Breast epithelium (tissue), 4 donors: ENCODE data around the gene CENPP. TPM values are rescaled to one million over a fixed set of nuclear protein-coding genes. Genes with fewer than 3 reads are reported as not detected.

Experiments used
- DNase-seq, 2 donors: peaks; one replicate each; pipeline ENCODE4 v3.0.0-alpha.2; 2019; ENCODE audit warnings: low spot score in 2 of 2
- H3K27ac ChIP-seq, 2 donors: fragments of 200-600 bp; sonication (generic) in 1 of 2; one replicate each; pipeline ENCODE4 v1.5.1; 2016 to 2019; ENCODE audit warnings: mild to moderate bottlenecking in 1 of 2
- H3K27me3 ChIP-seq, 2 donors: fragments of 200-600 bp; sonication (generic) in 1 of 2; one replicate each; pipeline versions ENCODE4 v1.5.1 to v1.6.0; 2017 to 2019; ENCODE audit warnings: control low read depth in 1 of 2, mild to moderate bottlenecking in 1 of 2
- H3K36me3 ChIP-seq: fragments of 200-600 bp; one replicate; pipeline ENCODE4 v1.5.1; 2019
- H3K4me1 ChIP-seq, 2 donors: fragments of 200-600 bp; sonication (generic); one replicate each; pipeline ENCODE4 v1.5.1; 2016 to 2019; ENCODE audit warnings: control low read depth in 1 of 2
- H3K4me3 ChIP-seq, 3 donors: fragments of 200-600 bp; sonication (generic); 1 replicate in 2 of 3; 2 replicates in 1 of 3; pipeline ENCODE4 v1.5.1; 2016 to 2019; ENCODE audit warnings: mild to moderate bottlenecking in 3 of 3, moderate library complexity in 2 of 3
- H3K9me3 ChIP-seq, 2 donors: fragments of 200-600 bp; sonication (generic) in 1 of 2; one replicate each; pipeline ENCODE4 v1.5.1; 2016 to 2019; ENCODE audit warnings: control low read depth in 1 of 2
- POLR2A ChIP-seq: fragments of 450-650 bp; IDR thresholded peaks from one replicate; pipeline ENCODE4 v1.6.1; 2016; ENCODE audit warnings: antibody characterized with exemption, mild to moderate bottlenecking, moderate library complexity
- POLR2AphosphoS5 ChIP-seq, 3 donors: sonication (generic); formaldehyde crosslinking; IDR thresholded peaks; one replicate each; pipeline ENCODE4 v1.6.1; 2017; ENCODE audit warnings: antibody characterized with exemption in 3 of 3
- intact Hi-C: fragments of 100-400 bp; cut with DNase I; formaldehyde crosslinking; loops from one replicate; pipeline ENCODE4 v1.15.1; 2023; ENCODE audit warnings: low total_unique reads
- total RNA-seq, 3 donors: library from RNA; depleted of rRNA; stranded (reverse); fragments of >200 nt; gene quantifications; one replicate each; pipeline ENCODE4 v1.1.0, GENCODE V29; 2016
- TF ChIP-seq, protein P1 (sequence below), 3 donors: fragments of 450-650 bp; IDR thresholded peaks; one replicate each; pipeline ENCODE4 v1.5.1; 2016 to 2017; ENCODE audit warnings: antibody characterized with exemption in 3 of 3, mild to moderate bottlenecking in 3 of 3, moderate library complexity in 3 of 3

Gene CENPP
- total RNA-seq, 3 donors from 2014 or later: 3.9 to 6.1 (median 4.5) TPM

DNA sequence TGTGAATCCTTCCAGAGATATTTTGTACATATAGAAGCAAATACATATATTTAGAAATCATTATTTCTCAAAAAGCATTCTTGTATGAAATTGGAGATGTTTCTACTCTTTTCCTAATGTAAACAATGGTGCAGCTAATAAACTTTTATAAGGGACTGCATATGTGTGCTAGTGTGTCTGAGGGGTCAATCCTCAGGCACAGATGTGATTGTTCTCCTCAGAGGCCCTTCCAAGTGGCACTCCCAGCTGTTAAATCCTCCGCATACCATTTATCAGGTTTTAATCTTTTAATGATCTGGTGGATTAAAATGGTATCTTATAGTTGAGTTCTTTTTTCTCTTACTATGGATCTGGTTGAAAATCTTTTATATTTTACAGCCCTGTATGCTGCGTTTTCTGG is 104.1 kb downstream of the CENPP start:
- TF ChIP-seq POLR2A (no peak), POLR2AphosphoS5 (IDR thresholded peaks at IDR 0.05) (no peak)
- TF ChIP-seq, protein P1, sequence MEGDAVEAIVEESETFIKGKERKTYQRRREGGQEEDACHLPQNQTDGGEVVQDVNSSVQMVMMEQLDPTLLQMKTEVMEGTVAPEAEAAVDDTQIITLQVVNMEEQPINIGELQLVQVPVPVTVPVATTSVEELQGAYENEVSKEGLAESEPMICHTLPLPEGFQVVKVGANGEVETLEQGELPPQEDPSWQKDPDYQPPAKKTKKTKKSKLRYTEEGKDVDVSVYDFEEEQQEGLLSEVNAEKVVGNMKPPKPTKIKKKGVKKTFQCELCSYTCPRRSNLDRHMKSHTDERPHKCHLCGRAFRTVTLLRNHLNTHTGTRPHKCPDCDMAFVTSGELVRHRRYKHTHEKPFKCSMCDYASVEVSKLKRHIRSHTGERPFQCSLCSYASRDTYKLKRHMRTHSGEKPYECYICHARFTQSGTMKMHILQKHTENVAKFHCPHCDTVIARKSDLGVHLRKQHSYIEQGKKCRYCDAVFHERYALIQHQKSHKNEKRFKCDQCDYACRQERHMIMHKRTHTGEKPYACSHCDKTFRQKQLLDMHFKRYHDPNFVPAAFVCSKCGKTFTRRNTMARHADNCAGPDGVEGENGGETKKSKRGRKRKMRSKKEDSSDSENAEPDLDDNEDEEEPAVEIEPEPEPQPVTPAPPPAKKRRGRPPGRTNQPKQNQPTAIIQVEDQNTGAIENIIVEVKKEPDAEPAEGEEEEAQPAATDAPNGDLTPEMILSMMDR (IDR thresholded peaks at IDR 0.05): no peak
- no peaks in the 10 kb centered on the region for H3K4me1 ChIP-seq
- no peaks in the 10 kb centered on the region for H3K36me3 ChIP-seq
- intact Hi-C loops: no loop called here
- H3K9me3 ChIP-seq: no peaks in the 10 kb centered on the region
- no peaks in the 10 kb centered on the region for H3K27me3 ChIP-seq
- no peak overlapping the region for H3K27ac ChIP-seq
- DNase-seq: no peak
- no peak overlapping the region for H3K4me3 ChIP-seq

DNA sequence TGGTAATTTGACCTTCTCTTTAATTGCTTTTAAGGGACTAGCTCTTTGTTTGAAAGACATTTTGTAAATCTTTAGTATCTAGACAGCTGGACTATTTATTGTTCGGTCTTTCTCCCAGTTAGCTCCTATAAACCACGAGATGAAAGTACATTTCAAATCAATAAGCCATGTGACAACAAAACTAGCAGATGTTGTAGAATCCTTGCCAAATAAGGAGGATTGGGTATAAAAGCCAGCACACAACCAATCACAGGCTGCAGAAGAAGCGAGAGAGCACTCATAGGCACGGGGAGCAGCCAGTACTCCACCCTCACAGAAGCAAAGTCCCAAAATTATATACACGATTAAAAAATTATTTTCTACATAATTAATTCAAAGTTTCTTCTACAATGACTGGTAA is 106.6 kb downstream of the CENPP start:
- Histone ChIP-seq H3K27ac (no peak overlapping the region), H3K36me3 (no peaks in the 10 kb centered on the region), H3K4me1 (no peaks in the 10 kb centered on the region), H3K9me3 (no peaks in the 10 kb centered on the region), H3K4me3 (peak overlapping the region in 1 of 3 donors; percentile 35), H3K27me3 (no peaks in the 10 kb centered on the region)
- no peak for DNase-seq
- TF ChIP-seq POLR2A (no peak), POLR2AphosphoS5 (IDR thresholded peaks at IDR 0.05) (no peak)
- TF ChIP-seq, protein P1 (IDR thresholded peaks at IDR 0.05): no peak
- intact Hi-C loops: no loop called here

DNA sequence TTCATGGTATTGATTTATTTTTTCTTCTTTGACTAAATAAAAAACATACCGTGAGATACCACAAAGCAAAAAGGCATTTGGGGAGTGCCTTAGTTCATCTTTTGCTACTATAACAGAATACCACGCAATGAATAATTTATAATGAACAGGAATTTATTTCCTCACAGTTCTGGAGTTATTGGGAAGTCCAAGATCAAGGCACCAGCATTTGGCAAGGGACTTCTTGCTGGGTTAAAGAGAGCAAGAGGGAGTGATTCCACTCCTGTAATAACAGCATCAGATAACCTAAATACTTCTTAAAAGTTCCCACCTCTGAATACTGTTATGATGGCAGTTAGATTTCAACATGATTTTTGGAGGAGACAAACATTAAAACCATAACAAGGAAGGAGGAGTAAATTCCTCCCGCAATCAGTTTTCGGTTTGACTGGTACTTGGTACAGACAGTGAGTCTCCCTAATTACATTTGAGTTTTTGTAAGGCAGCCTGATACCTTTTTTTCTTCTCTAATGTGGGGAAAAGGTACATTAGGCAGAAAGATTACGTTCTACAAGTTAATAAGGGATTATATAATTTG is 107.3 kb downstream of the CENPP start:
- intact Hi-C loops: no loop called here
- Histone ChIP-seq H3K27me3 (no peaks in the 10 kb centered on the region), H3K27ac (no peak overlapping the region), H3K4me3 (no peak overlapping the region), H3K36me3 (no peaks in the 10 kb centered on the region), H3K4me1 (no peaks in the 10 kb centered on the region), H3K9me3 (no peaks in the 10 kb centered on the region)
- no peak for DNase-seq
- TF ChIP-seq POLR2A: no peak
- no peak for TF ChIP-seq POLR2AphosphoS5 (IDR thresholded peaks at IDR 0.05)
- TF ChIP-seq, protein P1 (IDR thresholded peaks at IDR 0.05): no peak

DNA sequence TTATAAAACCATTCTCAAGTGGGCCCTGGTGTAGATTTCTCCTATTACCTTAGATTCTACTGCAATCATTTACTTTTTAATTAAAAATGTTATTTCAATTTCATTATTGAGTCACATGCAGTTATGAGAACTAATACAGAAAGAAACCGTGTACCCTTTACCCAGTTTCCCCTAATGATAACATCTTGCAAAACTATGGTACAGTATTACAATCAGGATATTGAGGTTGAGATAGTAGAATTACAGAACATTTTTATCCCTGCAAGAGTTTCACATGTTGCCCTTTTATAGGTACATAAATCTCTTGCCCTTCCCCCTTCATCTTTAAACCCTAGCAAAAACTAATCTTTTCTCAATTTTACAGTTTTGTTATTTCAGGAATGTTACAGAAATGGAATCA is 109.5 kb downstream of the CENPP start:
- no peaks in the 10 kb centered on the region for H3K9me3 ChIP-seq
- TF ChIP-seq POLR2AphosphoS5 (IDR thresholded peaks at IDR 0.05) (no peak), POLR2A (no peak)
- TF ChIP-seq, protein P1 (IDR thresholded peaks at IDR 0.05): no peak
- no peaks in the 10 kb centered on the region for H3K27me3 ChIP-seq
- DNase-seq: no peak
- no peaks in the 10 kb centered on the region for H3K36me3 ChIP-seq
- intact Hi-C loops: no loop called here
- no peak overlapping the region for H3K4me3 ChIP-seq
- no peak overlapping the region for H3K27ac ChIP-seq
- no peaks in the 10 kb centered on the region for H3K4me1 ChIP-seq

DNA sequence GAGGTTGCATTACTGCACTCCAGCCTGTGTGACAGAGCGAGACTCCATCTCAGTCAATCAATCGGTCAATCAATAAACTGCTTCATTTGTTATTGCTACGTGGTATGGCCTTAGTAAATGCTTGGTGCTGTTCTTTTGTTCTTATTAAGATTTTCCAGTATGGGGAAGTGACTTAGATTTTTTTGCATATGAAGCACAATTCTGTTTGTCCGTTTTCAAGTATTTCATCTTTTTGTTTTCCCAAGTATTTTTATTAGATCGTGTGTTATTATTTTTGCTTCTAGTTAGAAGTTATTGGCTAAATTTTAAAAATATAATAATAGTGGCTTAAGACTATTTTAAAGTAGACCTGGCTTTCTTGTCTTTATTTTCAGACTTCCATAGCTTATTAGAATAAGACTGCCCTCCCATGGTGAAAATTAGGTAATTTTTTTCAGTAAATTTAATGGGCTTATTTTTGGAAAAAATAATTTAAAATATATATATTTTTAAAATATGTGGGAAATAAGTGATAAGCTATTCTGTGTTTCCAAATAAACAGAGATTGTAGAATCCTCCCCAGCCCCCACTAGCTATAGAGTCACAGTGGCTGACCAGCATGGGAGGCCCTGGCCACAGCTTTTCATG is 113.3 kb downstream of the CENPP start:
- Histone ChIP-seq H3K27ac (no peak overlapping the region), H3K4me1 (no peaks in the 10 kb centered on the region), H3K36me3 (no peaks in the 10 kb centered on the region), H3K9me3 (no peaks in the 10 kb centered on the region), H3K4me3 (no peak overlapping the region), H3K27me3 (no peaks in the 10 kb centered on the region)
- TF ChIP-seq POLR2AphosphoS5 (IDR thresholded peaks at IDR 0.05) (no peak), POLR2A (no peak)
- TF ChIP-seq, protein P1 (IDR thresholded peaks at IDR 0.05): peak in 1 of 3 donors; percentile 19
- intact Hi-C loops: no loop called here
- no peak for DNase-seq
